Measurements from ENCODE around the gene TBC1D24.

TBC1D24 gene

GRCh38 chr16:2487903-2488531 lies 13.1 kb downstream of the TBC1D24 start:
- no peak for DNase-seq (ENCODE audit: low spot score)
- Histone ChIP-seq H2BK5ac (ENCODE audit: low read length) (no peak overlapping the region), H2BK15ac (ENCODE audit: low read length) (no peak overlapping the region), H3K4me1 (ENCODE audit: control insufficient read depth in 2 of 2, insufficient read depth in 1 of 2, low read depth in 1 of 2, low read length in 2 of 2) (peaks cover 0 to 2% of the 10 kb centered on the region in 2 donors), H3K27me3 (ENCODE audit: control insufficient read depth in 3 of 3, insufficient read depth in 3 of 3, low read depth in 1 of 3, low read length in 3 of 3) (no peaks in the 10 kb centered on the region), H4K8ac (ENCODE audit: low read depth, low read length) (no peak overlapping the region), H3K79me1 (ENCODE audit: low read depth, low read length) (peaks cover 16% of the 10 kb centered on the region), H3K4me2 (ENCODE audit: insufficient read depth, low read length, poor library complexity, severe bottlenecking) (no peak overlapping the region), H3K36me3 (replicated peaks in 1 of 2; ENCODE audit: control insufficient read depth in 2 of 2, insufficient read depth in 2 of 2, low read length in 2 of 2) (peaks cover 0 to 4% of the 10 kb centered on the region in 2 donors), H4K91ac (ENCODE audit: low read depth, low read length, poor library complexity) (no peak overlapping the region), H3K23ac (ENCODE audit: low read depth, low read length, poor library complexity) (no peak overlapping the region), H3K4ac (ENCODE audit: low read length) (no peak overlapping the region), H2BK120ac (ENCODE audit: low read depth, low read length) (peak overlapping the region; percentile 61), H3K27ac (replicated peaks; ENCODE audit: low read length) (no peak overlapping the region), H2AK5ac (ENCODE audit: low read depth, low read length) (peak overlapping the region; percentile 37), H3K18ac (ENCODE audit: low read length) (no peak overlapping the region), H3K4me3 (ENCODE audit: low read length in 2 of 2) (no peak overlapping the region), H2AFZ (ENCODE audit: low read length) (no peak overlapping the region), H3K14ac (ENCODE audit: low read length) (peak overlapping the region; percentile 8), H3K9me3 (replicated peaks in 1 of 2; ENCODE audit: control insufficient read depth in 2 of 2, insufficient read depth in 1 of 2, low read depth in 1 of 2, low read length in 2 of 2) (no peaks in the 10 kb centered on the region), H2BK12ac (ENCODE audit: low read length) (peak overlapping the region; percentile 58), H3K9ac (ENCODE audit: low read depth, low read length, poor library complexity) (no peak overlapping the region)
- WGBS, 2 donors (ENCODE audit: extremely low coverage in 2 of 2, insufficient read length in 2 of 2, insufficient replicate concordance in 1 of 2), result no CpG with 5 or more reads among the region's 15 CpGs

- H3K27ac ChIP-seq (replicated peaks; ENCODE audit: low read length), result no peak overlapping the region
- no peak overlapping the region for H4K91ac ChIP-seq (ENCODE audit: low read depth, low read length, poor library complexity)
- H2BK5ac ChIP-seq (ENCODE audit: low read length), result no peak overlapping the region
- no peak overlapping the region for H2BK12ac ChIP-seq (ENCODE audit: low read length)
- H3K9ac ChIP-seq (ENCODE audit: low read depth, low read length, poor library complexity), result peak overlapping the region; percentile 9
- H2AK5ac ChIP-seq (ENCODE audit: low read depth, low read length), result no peak overlapping the region
- H3K4ac ChIP-seq (ENCODE audit: low read length), result no peak overlapping the region
- H3K23ac ChIP-seq (ENCODE audit: low read depth, low read length, poor library complexity), result peak overlapping the region; percentile 16
- H2BK15ac ChIP-seq (ENCODE audit: low read length), result no peak overlapping the region
- WGBS, 2 donors (ENCODE audit: extremely low coverage in 2 of 2, insufficient read length in 2 of 2, insufficient replicate concordance in 1 of 2), result no CpG with 5 or more reads among the region's 16 CpGs
- no peak for DNase-seq (ENCODE audit: low spot score)
- no peak overlapping the region for H3K4me2 ChIP-seq (ENCODE audit: insufficient read depth, low read length, poor library complexity, severe bottlenecking)
- no peaks in the 10 kb centered on the region for H3K27me3 ChIP-seq (ENCODE audit: control insufficient read depth in 3 of 3, insufficient read depth in 3 of 3, low read depth in 1 of 3, low read length in 3 of 3)
- peaks cover 0 to 2% of the 10 kb centered on the region in 2 donors for H3K4me1 ChIP-seq (ENCODE audit: control insufficient read depth in 2 of 2, insufficient read depth in 1 of 2, low read depth in 1 of 2, low read length in 2 of 2)
- H2AFZ ChIP-seq (ENCODE audit: low read length), result no peak overlapping the region
- no peak overlapping the region for H3K18ac ChIP-seq (ENCODE audit: low read length)
- peaks cover 0 to 7% of the 10 kb centered on the region in 2 donors for H3K36me3 ChIP-seq (replicated peaks in 1 of 2; ENCODE audit: control insufficient read depth in 2 of 2, insufficient read depth in 2 of 2, low read length in 2 of 2)
- no peak overlapping the region for H3K14ac ChIP-seq (ENCODE audit: low read length)
- peaks cover 11% of the 10 kb centered on the region for H3K79me1 ChIP-seq (ENCODE audit: low read depth, low read length)
- no peak overlapping the region for H2BK120ac ChIP-seq (ENCODE audit: low read depth, low read length)
- H3K9me3 ChIP-seq (replicated peaks in 1 of 2; ENCODE audit: control insufficient read depth in 2 of 2, insufficient read depth in 1 of 2, low read depth in 1 of 2, low read length in 2 of 2), result no peaks in the 10 kb centered on the region
- H3K4me3 ChIP-seq (ENCODE audit: low read length in 2 of 2), result no peak overlapping the region
- no peak overlapping the region for H4K8ac ChIP-seq (ENCODE audit: low read depth, low read length)
Observed at GRCh38 chr16:2489581-2489980, 14.7 kb downstream of the TBC1D24 start.

GRCh38 chr16:2490190-2491105 lies 15.5 kb downstream of the TBC1D24 start:
- Histone ChIP-seq H3K27ac (replicated peaks; ENCODE audit: low read length) (no peak overlapping the region), H3K36me3 (replicated peaks in 1 of 2; ENCODE audit: control insufficient read depth in 2 of 2, insufficient read depth in 2 of 2, low read length in 2 of 2) (peaks cover 0 to 7% of the 10 kb centered on the region in 2 donors), H3K9ac (ENCODE audit: low read depth, low read length, poor library complexity) (no peak overlapping the region), H3K4me3 (ENCODE audit: low read length in 2 of 2) (no peak overlapping the region), H3K4ac (ENCODE audit: low read length) (no peak overlapping the region), H3K23ac (ENCODE audit: low read depth, low read length, poor library complexity) (no peak overlapping the region), H3K4me1 (ENCODE audit: control insufficient read depth in 2 of 2, insufficient read depth in 1 of 2, low read depth in 1 of 2, low read length in 2 of 2) (peaks cover 0 to 2% of the 10 kb centered on the region in 2 donors), H4K8ac (ENCODE audit: low read depth, low read length) (no peak overlapping the region), H3K18ac (ENCODE audit: low read length) (no peak overlapping the region), H2BK15ac (ENCODE audit: low read length) (no peak overlapping the region), H3K4me2 (ENCODE audit: insufficient read depth, low read length, poor library complexity, severe bottlenecking) (no peak overlapping the region), H2AFZ (ENCODE audit: low read length) (no peak overlapping the region), H2BK120ac (ENCODE audit: low read depth, low read length) (no peak overlapping the region), H3K9me3 (replicated peaks in 1 of 2; ENCODE audit: control insufficient read depth in 2 of 2, insufficient read depth in 1 of 2, low read depth in 1 of 2, low read length in 2 of 2) (no peaks in the 10 kb centered on the region), H4K91ac (ENCODE audit: low read depth, low read length, poor library complexity) (no peak overlapping the region), H3K27me3 (ENCODE audit: control insufficient read depth in 3 of 3, insufficient read depth in 3 of 3, low read depth in 1 of 3, low read length in 3 of 3) (no peaks in the 10 kb centered on the region), H3K79me1 (ENCODE audit: low read depth, low read length) (peaks cover 11% of the 10 kb centered on the region), H2BK12ac (ENCODE audit: low read length) (no peak overlapping the region), H3K14ac (ENCODE audit: low read length) (no peak overlapping the region), H2BK5ac (ENCODE audit: low read length) (no peak overlapping the region), H2AK5ac (ENCODE audit: low read depth, low read length) (no peak overlapping the region)
- DNase-seq (ENCODE audit: low spot score), result no peak
- WGBS, 2 donors (ENCODE audit: extremely low coverage in 2 of 2, insufficient read length in 2 of 2, insufficient replicate concordance in 1 of 2), result no CpG with 5 or more reads among the region's 23 CpGs

GRCh38 chr16:2492292-2492691 lies 17.4 kb downstream of the TBC1D24 start:
- Histone ChIP-seq H3K79me1 (ENCODE audit: low read depth, low read length) (peaks cover 9% of the 10 kb centered on the region), H3K4me1 (ENCODE audit: control insufficient read depth in 2 of 2, insufficient read depth in 1 of 2, low read depth in 1 of 2, low read length in 2 of 2) (no peaks in the 10 kb centered on the region), H2BK5ac (ENCODE audit: low read length) (no peak overlapping the region), H3K36me3 (replicated peaks in 1 of 2; ENCODE audit: control insufficient read depth in 2 of 2, insufficient read depth in 2 of 2, low read length in 2 of 2) (peaks cover 13 to 22% of the 10 kb centered on the region in 2 donors), H2BK15ac (ENCODE audit: low read length) (no peak overlapping the region), H2BK12ac (ENCODE audit: low read length) (no peak overlapping the region), H3K27me3 (ENCODE audit: control insufficient read depth in 3 of 3, insufficient read depth in 3 of 3, low read depth in 1 of 3, low read length in 3 of 3) (no peaks in the 10 kb centered on the region), H3K23ac (ENCODE audit: low read depth, low read length, poor library complexity) (peak overlapping the region; percentile 91), H3K4me3 (ENCODE audit: low read length in 2 of 2) (peak overlapping the region in 1 of 2 donors; percentile 2), H4K8ac (ENCODE audit: low read depth, low read length) (no peak overlapping the region), H2AFZ (ENCODE audit: low read length) (no peak overlapping the region), H3K4me2 (ENCODE audit: insufficient read depth, low read length, poor library complexity, severe bottlenecking) (no peak overlapping the region), H3K9me3 (replicated peaks in 1 of 2; ENCODE audit: control insufficient read depth in 2 of 2, insufficient read depth in 1 of 2, low read depth in 1 of 2, low read length in 2 of 2) (no peaks in the 10 kb centered on the region), H3K18ac (ENCODE audit: low read length) (no peak overlapping the region), H3K27ac (replicated peaks; ENCODE audit: low read length) (no peak overlapping the region), H3K14ac (ENCODE audit: low read length) (no peak overlapping the region), H3K9ac (ENCODE audit: low read depth, low read length, poor library complexity) (no peak overlapping the region), H2BK120ac (ENCODE audit: low read depth, low read length) (no peak overlapping the region), H3K4ac (ENCODE audit: low read length) (no peak overlapping the region), H4K91ac (ENCODE audit: low read depth, low read length, poor library complexity) (no peak overlapping the region), H2AK5ac (ENCODE audit: low read depth, low read length) (no peak overlapping the region)
- DNase-seq (ENCODE audit: low spot score), result no peak
- no CpG with 5 or more reads among the region's 13 CpGs for WGBS, 2 donors (ENCODE audit: extremely low coverage in 2 of 2, insufficient read length in 2 of 2, insufficient replicate concordance in 1 of 2)
